ENCODE measurements around the gene DDX47.

GRCh38 chr12:12877781-12878455 is 64.8 kb downstream of the DDX47 start:
- TF ChIP-seq GATA2 (IDR thresholded peaks at IDR 0.05; ENCODE audit: low read depth, low read length) (0 out of 2 replicates have a peak, but pooled peaks have one; percentile 30), GATA3 (IDR thresholded peaks at IDR 0.05; ENCODE audit: low read depth, low read length) (no peak)
